Measurements from ENCODE around the gene RXYLT1. TPM values are rescaled to one million over a fixed set of nuclear protein-coding genes. Genes with fewer than 3 reads are reported as not detected.
"Not testable (repeated sequence)": the region's sequence is repeated elsewhere in the genome, so short reads cannot be mapped to it uniquely, and the experiment has no call there.

RXYLT1 gene
- total RNA-seq, 4 donors from 2014 or later = 6.9 to 16.7 (median 13.0) TPM

GRCh38 chr12:63836936-63837335, 57.2 kb downstream of the RXYLT1 start:
- no peak for DNase-seq
- 56 to 57% methylated on average over 3 of the region's 3 CpGs for WGBS, 2 donors
- Histone ChIP-seq H3K4me1 (no peaks in the 10 kb centered on the region), H3K36me3 (no peaks in the 10 kb centered on the region), H3K27me3 (no peaks in the 10 kb centered on the region), H3K9me3 (no peaks in the 10 kb centered on the region), H3K4me3 (no peak overlapping the region), H3K27ac (no peak overlapping the region)
- intact Hi-C loops (cut with DNase I) = no loop called here
- TF ChIP-seq POLR2A (IDR thresholded peaks at IDR 0.05) (no peak), CTCF (IDR thresholded peaks at IDR 0.05) (no peak)

GRCh38 chr12:63838411-63838810, 58.7 kb downstream of the RXYLT1 start:
- H3K36me3 ChIP-seq = no peaks in the 10 kb centered on the region
- no peaks in the 10 kb centered on the region for H3K27me3 ChIP-seq
- H3K27ac ChIP-seq = no peak overlapping the region
- peaks cover 0 to 4% (median 0%) of the 10 kb centered on the region in 3 donors for H3K4me1 ChIP-seq
- 95 to 96% methylated on average over 5 to 9 of the region's 9 CpGs for WGBS, 2 donors
- TF ChIP-seq POLR2A (IDR thresholded peaks at IDR 0.05) (no peak), CTCF (IDR thresholded peaks at IDR 0.05) (no peak)
- H3K9me3 ChIP-seq = no peaks in the 10 kb centered on the region
- no peak for DNase-seq
- intact Hi-C loops (cut with DNase I) = no loop called here
- H3K4me3 ChIP-seq = no peak overlapping the region

GRCh38 chr12:63841011-63841410, 61.3 kb downstream of the RXYLT1 start:
- Histone ChIP-seq H3K4me3 (no peak overlapping the region), H3K4me1 (peaks cover 0 to 22% (median 3%) of the 10 kb centered on the region in 3 donors), H3K27ac (no peak overlapping the region), H3K27me3 (no peaks in the 10 kb centered on the region), H3K9me3 (no peaks in the 10 kb centered on the region), H3K36me3 (no peaks in the 10 kb centered on the region)
- TF ChIP-seq CTCF (IDR thresholded peaks at IDR 0.05) (no peak), POLR2A (IDR thresholded peaks at IDR 0.05) (no peak)
- WGBS, 2 donors = 56 to 68% methylated on average over 3 of the region's 3 CpGs
- DNase-seq = no peak
- intact Hi-C loops (cut with DNase I) = loop anchor here (5.0 to 10.0 kb wide), 3 partner anchors 254 to 416 kb away; no protein-coding TSS in a partner anchor

GRCh38 chr12:63841571-63841970, 61.9 kb downstream of the RXYLT1 start:
- Histone ChIP-seq H3K36me3 (no peaks in the 10 kb centered on the region), H3K27ac (no peak overlapping the region), H3K4me3 (no peak overlapping the region), H3K4me1 (peaks cover 0 to 26% (median 7%) of the 10 kb centered on the region in 3 donors), H3K9me3 (no peaks in the 10 kb centered on the region), H3K27me3 (no peaks in the 10 kb centered on the region)
- no peak for DNase-seq
- intact Hi-C loops (cut with DNase I) = loop anchor here (5.0 to 10.0 kb wide), 3 partner anchors 253 to 416 kb away; no protein-coding TSS in a partner anchor
- WGBS, 2 donors = 44 to 45% methylated on average over 4 of the region's 4 CpGs
- no peak for TF ChIP-seq POLR2A (IDR thresholded peaks at IDR 0.05)
- TF ChIP-seq CTCF (IDR thresholded peaks at IDR 0.05) = no peak

- Histone ChIP-seq H3K27ac (peak overlapping the region in 2 of 4 donors; percentile 91 to 94), H3K4me3 (peak overlapping the region in 2 of 4 donors; percentile 83 to 89), H3K4me1 (peaks cover 0 to 26% (median 9%) of the 10 kb centered on the region in 3 donors)
- not testable (repeated sequence) for DNase-seq, H3K9me3 ChIP-seq, H3K36me3 ChIP-seq, H3K27me3 ChIP-seq
- intact Hi-C loops (cut with DNase I) = loop anchor here (5.0 to 10.0 kb wide), 3 partner anchors 252 to 415 kb away; no protein-coding TSS in a partner anchor
- 92% methylated on average over 16 to 17 of the region's 17 CpGs for WGBS, 2 donors
Measured at GRCh38 chr12:63842750-63843149, 63.0 kb downstream of the RXYLT1 start.
